Measurements from ENCODE around the gene POU2AF3.

Gene POU2AF3

DNA sequence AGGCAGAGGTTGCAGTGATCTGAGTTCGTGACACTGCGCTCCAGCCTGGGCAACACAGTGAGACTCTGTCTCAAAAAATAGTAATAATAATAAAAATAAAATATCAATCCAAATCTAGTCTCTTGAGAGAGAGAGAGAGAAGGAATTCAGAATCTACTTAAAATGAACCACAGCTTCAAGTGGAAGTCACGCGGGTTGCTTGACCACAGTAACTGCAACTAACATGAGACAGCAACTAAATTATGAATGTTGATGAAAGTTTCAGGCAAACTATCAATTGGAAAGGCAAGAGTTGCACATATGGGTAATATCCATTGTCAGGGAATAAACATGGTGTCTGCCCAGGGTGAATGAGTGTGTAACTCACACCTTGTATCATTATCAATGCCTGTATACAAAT lies 40.3 kb upstream of the POU2AF3 start:
- TF ChIP-seq, protein P1, sequence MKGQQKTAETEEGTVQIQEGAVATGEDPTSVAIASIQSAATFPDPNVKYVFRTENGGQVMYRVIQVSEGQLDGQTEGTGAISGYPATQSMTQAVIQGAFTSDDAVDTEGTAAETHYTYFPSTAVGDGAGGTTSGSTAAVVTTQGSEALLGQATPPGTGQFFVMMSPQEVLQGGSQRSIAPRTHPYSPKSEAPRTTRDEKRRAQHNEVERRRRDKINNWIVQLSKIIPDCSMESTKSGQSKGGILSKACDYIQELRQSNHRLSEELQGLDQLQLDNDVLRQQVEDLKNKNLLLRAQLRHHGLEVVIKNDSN (IDR thresholded peaks at IDR 0.05), result no peak
- TF ChIP-seq ZBTB7A (IDR thresholded peaks at IDR 0.05; ENCODE audit: low read depth), result no peak
- TF ChIP-seq EP300 (IDR thresholded peaks at IDR 0.05; ENCODE audit: borderline replicate concordance), result no peak
- TF ChIP-seq TAF1 (IDR thresholded peaks at IDR 0.05; ENCODE audit: low read depth), result no peak
- no peak for TF ChIP-seq YY1 (IDR thresholded peaks at IDR 0.05; ENCODE audit: low read depth)

DNA sequence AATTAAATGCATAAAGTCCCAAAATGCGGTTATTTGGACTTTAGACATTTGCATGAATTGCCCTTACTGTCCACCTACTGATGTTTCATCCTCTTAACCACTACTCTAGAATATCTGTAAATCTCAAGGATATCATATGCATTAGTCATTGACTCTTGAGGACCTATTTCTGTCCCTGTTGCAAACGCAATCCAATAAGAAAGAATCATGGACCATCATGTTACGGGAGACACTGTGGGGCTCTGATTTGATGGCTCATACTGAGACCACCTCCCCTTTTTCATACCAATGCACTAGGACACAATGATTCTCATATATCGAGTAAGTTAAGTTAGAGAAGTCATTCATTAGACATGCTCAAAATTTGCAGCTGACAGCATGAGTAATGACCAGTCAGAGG lies 38.5 kb upstream of the POU2AF3 start:
- TF ChIP-seq, protein P2, sequence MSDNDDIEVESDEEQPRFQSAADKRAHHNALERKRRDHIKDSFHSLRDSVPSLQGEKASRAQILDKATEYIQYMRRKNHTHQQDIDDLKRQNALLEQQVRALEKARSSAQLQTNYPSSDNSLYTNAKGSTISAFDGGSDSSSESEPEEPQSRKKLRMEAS (IDR thresholded peaks at IDR 0.05), result no peak
- TF ChIP-seq, protein P3, sequence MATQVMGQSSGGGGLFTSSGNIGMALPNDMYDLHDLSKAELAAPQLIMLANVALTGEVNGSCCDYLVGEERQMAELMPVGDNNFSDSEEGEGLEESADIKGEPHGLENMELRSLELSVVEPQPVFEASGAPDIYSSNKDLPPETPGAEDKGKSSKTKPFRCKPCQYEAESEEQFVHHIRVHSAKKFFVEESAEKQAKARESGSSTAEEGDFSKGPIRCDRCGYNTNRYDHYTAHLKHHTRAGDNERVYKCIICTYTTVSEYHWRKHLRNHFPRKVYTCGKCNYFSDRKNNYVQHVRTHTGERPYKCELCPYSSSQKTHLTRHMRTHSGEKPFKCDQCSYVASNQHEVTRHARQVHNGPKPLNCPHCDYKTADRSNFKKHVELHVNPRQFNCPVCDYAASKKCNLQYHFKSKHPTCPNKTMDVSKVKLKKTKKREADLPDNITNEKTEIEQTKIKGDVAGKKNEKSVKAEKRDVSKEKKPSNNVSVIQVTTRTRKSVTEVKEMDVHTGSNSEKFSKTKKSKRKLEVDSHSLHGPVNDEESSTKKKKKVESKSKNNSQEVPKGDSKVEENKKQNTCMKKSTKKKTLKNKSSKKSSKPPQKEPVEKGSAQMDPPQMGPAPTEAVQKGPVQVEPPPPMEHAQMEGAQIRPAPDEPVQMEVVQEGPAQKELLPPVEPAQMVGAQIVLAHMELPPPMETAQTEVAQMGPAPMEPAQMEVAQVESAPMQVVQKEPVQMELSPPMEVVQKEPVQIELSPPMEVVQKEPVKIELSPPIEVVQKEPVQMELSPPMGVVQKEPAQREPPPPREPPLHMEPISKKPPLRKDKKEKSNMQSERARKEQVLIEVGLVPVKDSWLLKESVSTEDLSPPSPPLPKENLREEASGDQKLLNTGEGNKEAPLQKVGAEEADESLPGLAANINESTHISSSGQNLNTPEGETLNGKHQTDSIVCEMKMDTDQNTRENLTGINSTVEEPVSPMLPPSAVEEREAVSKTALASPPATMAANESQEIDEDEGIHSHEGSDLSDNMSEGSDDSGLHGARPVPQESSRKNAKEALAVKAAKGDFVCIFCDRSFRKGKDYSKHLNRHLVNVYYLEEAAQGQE (IDR thresholded peaks at IDR 0.05; ENCODE audit: low read depth), result no peak
- TF ChIP-seq RAD21 (IDR thresholded peaks at IDR 0.05; ENCODE audit: low read depth), result no peak
- TF ChIP-seq EGR1 (IDR thresholded peaks at IDR 0.05), result no peak
- no peak for TF ChIP-seq FOXM1 (IDR thresholded peaks at IDR 0.05; ENCODE audit: borderline replicate concordance, low read depth)
- TF ChIP-seq ZBTB7A (IDR thresholded peaks at IDR 0.05; ENCODE audit: low read depth), result no peak
- no peak for TF ChIP-seq TCF12 (IDR thresholded peaks at IDR 0.05; ENCODE audit: low read depth)
- TF ChIP-seq CREB1 (IDR thresholded peaks at IDR 0.05; ENCODE audit: low read depth), result no peak

DNA sequence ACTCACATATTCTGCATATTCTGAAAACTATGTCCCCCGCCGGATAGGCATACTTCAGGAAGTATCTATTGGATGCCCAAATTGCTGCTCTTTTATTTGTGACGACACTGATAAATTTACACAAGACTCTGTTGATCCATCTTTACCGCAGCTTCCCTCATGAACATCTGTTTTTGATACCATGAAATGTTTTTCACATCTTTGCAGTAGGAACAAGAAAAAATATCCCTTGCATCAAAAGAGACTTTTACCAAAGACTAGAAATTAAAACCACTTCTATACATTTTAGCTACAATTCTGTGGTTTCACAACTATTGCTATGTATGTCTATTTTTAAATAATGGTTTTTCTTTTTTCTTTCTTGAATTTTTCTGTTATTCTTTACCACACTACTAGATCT lies 37.5 kb upstream of the POU2AF3 start:
- TF ChIP-seq ZBTB7A (IDR thresholded peaks at IDR 0.05; ENCODE audit: low read depth), result no peak
- no peak for TF ChIP-seq CEBPB (IDR thresholded peaks at IDR 0.05)
- TF ChIP-seq FOXM1 (IDR thresholded peaks at IDR 0.05; ENCODE audit: borderline replicate concordance, low read depth), result no peak

DNA sequence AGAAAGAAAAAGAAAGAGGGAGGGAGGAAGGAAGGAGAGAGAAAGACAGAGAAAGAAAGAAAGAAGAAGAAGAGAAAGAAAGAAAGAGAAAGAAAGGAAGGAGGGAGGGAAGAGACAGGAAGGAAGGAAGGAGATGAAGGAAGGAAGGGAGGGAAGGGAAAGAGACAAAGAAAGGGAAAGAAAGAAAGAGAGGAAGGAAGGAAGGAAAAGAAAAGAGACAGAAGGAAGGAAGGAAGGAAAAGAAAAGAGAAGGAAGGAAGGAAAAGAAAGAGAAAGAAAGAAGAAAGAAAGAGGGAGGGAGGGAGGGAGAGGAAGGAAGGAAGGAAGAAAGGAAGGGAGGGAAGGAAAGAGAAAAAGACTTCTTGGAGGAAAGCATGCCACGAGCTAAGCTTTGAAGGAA lies 33.7 kb upstream of the POU2AF3 start:
- TF ChIP-seq FOXM1 (IDR thresholded peaks at IDR 0.05; ENCODE audit: borderline replicate concordance, low read depth), result no peak
- TF ChIP-seq CREB1 (IDR thresholded peaks at IDR 0.05; ENCODE audit: low read depth), result no peak
- TF ChIP-seq YY1 (IDR thresholded peaks at IDR 0.05; ENCODE audit: low read depth), result no peak
- TF ChIP-seq RAD21 (IDR thresholded peaks at IDR 0.05; ENCODE audit: low read depth), result no peak
- TF ChIP-seq, protein P1 (IDR thresholded peaks at IDR 0.05), result no peak
- TF ChIP-seq CEBPB (IDR thresholded peaks at IDR 0.05), result no peak
- no peak for TF ChIP-seq TAF1 (IDR thresholded peaks at IDR 0.05; ENCODE audit: low read depth)
- TF ChIP-seq TEAD4 (IDR thresholded peaks at IDR 0.05), result no peak
- no peak for TF ChIP-seq TCF12 (IDR thresholded peaks at IDR 0.05; ENCODE audit: low read depth)
- no peak for TF ChIP-seq EP300 (IDR thresholded peaks at IDR 0.05; ENCODE audit: borderline replicate concordance)
- no peak for TF ChIP-seq ZBTB7A (IDR thresholded peaks at IDR 0.05; ENCODE audit: low read depth)
- TF ChIP-seq, protein P3 (IDR thresholded peaks at IDR 0.05; ENCODE audit: low read depth), result no peak
- TF ChIP-seq, protein P2 (IDR thresholded peaks at IDR 0.05), result no peak
- TF ChIP-seq EGR1 (IDR thresholded peaks at IDR 0.05), result no peak
- TF ChIP-seq NFIC (IDR thresholded peaks at IDR 0.05), result no peak

DNA sequence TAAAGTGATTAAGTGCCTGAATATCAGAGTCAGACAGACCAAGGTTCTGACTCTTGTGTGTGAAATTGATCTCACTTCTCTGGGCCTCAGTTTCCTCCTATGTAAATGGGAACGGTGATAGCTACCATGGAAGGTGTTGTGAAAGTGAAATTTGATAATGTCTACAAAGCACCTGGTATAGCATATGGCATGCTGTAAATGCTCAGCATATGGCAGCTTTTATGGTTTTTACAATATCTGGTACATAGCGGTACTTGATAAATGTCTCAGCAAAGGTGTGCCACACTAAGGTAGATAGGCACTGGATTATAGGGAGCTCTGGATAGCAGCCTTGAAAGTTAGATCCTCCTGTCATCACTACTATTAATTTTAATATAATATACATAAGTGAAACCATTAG lies 32.9 kb upstream of the POU2AF3 start:
- TF ChIP-seq, protein P3 (IDR thresholded peaks at IDR 0.05; ENCODE audit: low read depth), result no peak
- TF ChIP-seq EGR1 (IDR thresholded peaks at IDR 0.05) (no peak), TEAD4 (IDR thresholded peaks at IDR 0.05) (no peak), EP300 (IDR thresholded peaks at IDR 0.05; ENCODE audit: borderline replicate concordance) (no peak)

Measured in Ishikawa (cell line).